ENCODE results near the gene TMPRSS9. TPM values are rescaled to one million over a fixed set of nuclear protein-coding genes. Genes with fewer than 3 reads are reported as not detected.

The TMPRSS9 gene
- total and polyA plus RNA-seq, 12 donors: 0.32 to 1.7 (median 1.1) TPM

DNA sequence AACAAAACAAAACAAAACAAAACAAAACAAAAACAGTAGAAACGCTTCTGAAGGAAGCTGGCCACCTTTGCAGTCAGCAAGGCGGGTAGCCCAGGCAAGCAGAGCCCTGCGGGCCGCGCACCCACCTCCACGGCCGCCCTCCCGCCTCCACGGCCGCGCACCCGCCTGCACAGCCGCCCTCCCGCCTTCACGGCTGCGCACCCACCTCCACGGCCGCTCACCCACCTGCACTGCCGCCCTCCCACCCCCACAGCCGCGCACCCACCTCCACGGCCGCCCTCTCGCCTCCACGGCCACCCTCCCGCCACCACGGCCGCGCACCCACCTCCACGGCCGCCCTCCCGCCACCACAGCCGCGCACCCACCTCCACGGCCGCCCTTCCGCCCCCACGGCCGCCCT, 76.3 kb downstream of the TMPRSS9 start:
- WGBS, 4 donors: 96 to 97% (median 96%) methylated on average over 25 to 39 of the region's 39 CpGs

DNA sequence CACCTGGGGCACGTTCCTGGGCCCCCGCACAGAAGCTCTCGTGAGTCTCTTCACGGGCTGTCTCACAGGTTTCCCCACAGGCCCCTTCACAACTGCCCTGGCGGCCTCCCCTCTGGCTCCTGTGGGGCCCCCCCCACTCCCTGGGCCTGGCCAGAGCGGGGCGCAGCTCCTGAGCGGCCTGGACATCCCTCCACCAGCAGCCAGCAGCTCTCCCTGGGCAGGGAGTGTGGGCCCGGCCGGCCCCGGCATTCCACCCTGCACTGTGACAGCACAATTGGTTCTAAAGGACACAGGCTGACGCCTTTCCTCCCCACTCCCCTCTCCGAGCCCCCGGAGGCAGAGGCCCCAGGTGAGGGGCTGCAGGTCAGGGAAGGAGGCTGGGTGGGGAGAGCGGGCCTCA, 76.9 kb downstream of the TMPRSS9 start:
- Histone ChIP-seq H3K4me3 (no peak overlapping the region), H3K27me3 (no peaks in the 10 kb centered on the region), H3K4me1 (replicated peaks in 1 of 2) (no peaks in the 10 kb centered on the region), H3K9me3 (replicated peaks in 1 of 3) (no peaks in the 10 kb centered on the region), H3K36me3 (replicated peaks in 1 of 2) (peaks cover 0 to 30% of the 10 kb centered on the region in 2 donors), H3K27ac (no peak overlapping the region)
- TF ChIP-seq POLR2A (IDR thresholded peaks at IDR 0.05): no peak
- no peak for TF ChIP-seq CTCF (IDR thresholded peaks at IDR 0.05)
- intact Hi-C loops (cut with DNase I): no loop called here
- WGBS, 4 donors: 96 to 97% (median 97%) methylated on average over 8 to 15 of the region's 15 CpGs
- DNase-seq: no peak

More for the DNA sequence above, 76.3 kb downstream of the TMPRSS9 start:
- intact Hi-C loops (cut with DNase I): no loop called here
- H3K27ac ChIP-seq: no peak overlapping the region
- H3K9me3 ChIP-seq (replicated peaks in 1 of 3): no peaks in the 10 kb centered on the region
- H3K4me3 ChIP-seq: no peak overlapping the region
- no peaks in the 10 kb centered on the region for H3K27me3 ChIP-seq
- H3K36me3 ChIP-seq (replicated peaks in 1 of 2): peaks cover 0 to 29% of the 10 kb centered on the region in 2 donors
- TF ChIP-seq POLR2A (IDR thresholded peaks at IDR 0.05) (no peak), CTCF (IDR thresholded peaks at IDR 0.05) (no peak)
- no peaks in the 10 kb centered on the region for H3K4me1 ChIP-seq (replicated peaks in 1 of 2)
- no peak for DNase-seq

DNA sequence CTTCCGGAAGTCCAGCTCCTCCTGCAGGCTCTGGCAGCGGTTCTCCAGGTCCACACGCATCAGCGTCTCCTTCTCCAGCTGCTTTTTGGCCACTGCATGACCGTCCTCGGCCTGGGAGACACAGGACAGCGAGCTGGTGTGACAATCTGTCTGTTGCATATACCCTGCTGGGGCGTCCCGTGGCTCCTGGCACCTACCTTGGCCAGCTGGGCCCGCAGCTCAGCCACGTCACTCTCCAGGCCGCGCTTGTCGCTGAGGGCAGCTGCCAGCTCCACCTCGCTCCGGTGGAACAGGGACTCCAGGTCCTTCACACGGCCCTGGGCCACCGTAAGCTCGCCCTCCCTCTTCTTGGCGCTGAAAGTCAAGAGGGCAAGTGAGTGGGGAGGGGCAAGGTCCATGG, 78.1 kb downstream of the TMPRSS9 start:
- TF ChIP-seq CTCF (IDR thresholded peaks at IDR 0.05): no peak
- no peak for TF ChIP-seq POLR2A (IDR thresholded peaks at IDR 0.05)

DNA sequence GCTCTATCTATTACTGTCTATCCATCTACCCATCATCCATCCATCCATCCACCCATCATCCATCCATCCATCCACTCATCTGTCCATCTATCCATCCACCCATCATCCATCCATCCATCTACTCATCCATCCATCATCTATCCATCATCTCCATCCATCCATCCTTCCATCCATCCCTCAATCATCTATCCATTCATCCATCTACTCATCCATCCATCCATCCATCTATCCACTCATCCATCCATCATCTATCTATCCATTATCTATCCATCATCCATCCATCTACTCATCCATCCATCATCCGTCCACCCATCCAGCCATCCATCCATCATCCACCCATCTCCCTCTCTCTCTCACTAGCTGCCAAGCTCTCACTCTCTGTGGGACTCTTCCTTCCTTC, 80.5 kb downstream of the TMPRSS9 start:
- Histone ChIP-seq H3K4me1 (replicated peaks in 1 of 2) (no peaks in the 10 kb centered on the region), H3K27me3 (no peaks in the 10 kb centered on the region), H3K9me3 (replicated peaks in 1 of 3) (no peaks in the 10 kb centered on the region), H3K27ac (no peak overlapping the region), H3K4me3 (no peak overlapping the region), H3K36me3 (replicated peaks in 1 of 2) (peaks cover 0 to 18% of the 10 kb centered on the region in 2 donors)
- intact Hi-C loops (cut with DNase I): no loop called here
- no peak for DNase-seq
- TF ChIP-seq POLR2A (IDR thresholded peaks at IDR 0.05) (no peak), CTCF (IDR thresholded peaks at IDR 0.05) (no peak)
- 94 to 100% (median 96%) methylated on average over 1 of the region's 1 CpG for WGBS, 4 donors

More for the DNA sequence above, 78.1 kb downstream of the TMPRSS9 start:
- Histone ChIP-seq H3K27me3 (no peaks in the 10 kb centered on the region), H3K27ac (no peak overlapping the region), H3K9me3 (replicated peaks in 1 of 3) (no peaks in the 10 kb centered on the region), H3K36me3 (replicated peaks in 1 of 2) (peaks cover 0 to 33% of the 10 kb centered on the region in 2 donors), H3K4me1 (replicated peaks in 1 of 2) (no peaks in the 10 kb centered on the region), H3K4me3 (no peak overlapping the region)
- no peak for DNase-seq
- 94 to 96% (median 95%) methylated on average over 16 to 20 of the region's 20 CpGs for WGBS, 4 donors
- intact Hi-C loops (cut with DNase I): no loop called here

Data from adrenal gland (tissue), 12 donors.